Stimulated activated CD8-positive, alpha-beta memory T cell treated with anti-CD3 and anti-CD28 coated beads, Interleukin-4, amount 100 ng/mL, for 1 hour (primary cell): ENCODE results near the gene HLA-DPA1.

Experiments used
- DNase-seq, 2 donors: peaks; one replicate each; pipeline ENCODE4 v3.0.0-alpha.2; 2020; ENCODE audit warnings: low read depth in 2 of 2, low spot score in 1 of 2

The HLA-DPA1 gene

GRCh38 chr6:33018418-33018817 lies 55.0 kb downstream of the HLA-DPA1 start:
- no peak for DNase-seq

GRCh38 chr6:33017694-33018353 lies 55.6 kb downstream of the HLA-DPA1 start:
- no peak for DNase-seq

GRCh38 chr6:33017018-33017417 lies 56.4 kb downstream of the HLA-DPA1 start:
- DNase-seq = no peak

- no peak for DNase-seq
Observed at GRCh38 chr6:33015798-33016197, 57.7 kb downstream of the HLA-DPA1 start.

- peak; percentile 9 to 11 for DNase-seq
Observed at GRCh38 chr6:33014841-33015634, 58.4 kb downstream of the HLA-DPA1 start.
